HUES6 (cell line): Measurements from ENCODE around the gene AK2.
"Not testable (repeated sequence)": the region's sequence is repeated elsewhere in the genome, so short reads cannot be mapped to it uniquely, and the experiment has no call there.

Experiments
- H3K27ac ChIP-seq: 2 replicates; pipeline ENCODE4 v1.7.0; 2013; ENCODE audit warnings: low read depth, mild to moderate bottlenecking, low read length, inconsistent platforms
- H3K27me3 ChIP-seq: 2 replicates; pipeline ENCODE4 v1.6.1; 2013; ENCODE audit warnings: low read length; ENCODE audit not compliant: control insufficient read depth, insufficient read depth
- H3K36me3 ChIP-seq: 2 replicates; pipeline ENCODE4 v1.6.1; 2013; ENCODE audit warnings: low read length; ENCODE audit not compliant: control insufficient read depth, insufficient read depth
- H3K4me1 ChIP-seq: 2 replicates; pipeline ENCODE4 v1.6.1; 2013; ENCODE audit warnings: low read length; ENCODE audit not compliant: control insufficient read depth, insufficient read depth
- H3K4me3 ChIP-seq: 2 replicates; pipeline ENCODE4 v1.5.1; 2013; ENCODE audit warnings: low read depth, low read length
- H3K9ac ChIP-seq: one replicate; pipeline ENCODE4 v1.6.1; 2013; ENCODE audit warnings: mild to moderate bottlenecking, low read length
- H3K9me3 ChIP-seq: 2 replicates; pipeline ENCODE4 v1.6.1; 2013; ENCODE audit warnings: low read depth, low read length; ENCODE audit not compliant: control insufficient read depth, insufficient read depth

AK2 gene

DNA sequence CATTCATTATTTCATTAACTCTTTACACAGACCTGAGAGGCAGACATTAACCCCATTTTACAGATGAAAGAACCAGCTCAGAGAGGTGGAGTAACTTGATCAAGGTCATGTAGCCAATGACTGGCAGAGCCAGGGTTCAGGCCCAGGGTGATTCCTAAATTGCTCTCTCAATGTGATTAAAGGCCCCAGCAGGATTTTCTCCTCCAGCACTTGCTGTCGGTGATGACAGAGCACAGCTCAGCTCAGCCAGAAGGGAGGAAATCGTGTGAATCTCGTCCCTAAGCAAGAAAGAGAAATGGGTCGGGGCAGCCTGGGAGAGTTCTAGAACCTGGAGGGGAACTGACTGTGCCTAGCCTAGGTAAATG, 52.6 kb downstream of the AK2 start:
- H3K27ac ChIP-seq = no peak overlapping the region
- no peaks in the 10 kb centered on the region for H3K9me3 ChIP-seq
- no peak overlapping the region for H3K9ac ChIP-seq

GRCh38 chr1:32983020-32983419, 53.7 kb downstream of the AK2 start:
- no peaks in the 10 kb centered on the region for H3K9me3 ChIP-seq
- H3K4me1 ChIP-seq = peaks cover 26% of the 10 kb centered on the region
- no peaks in the 10 kb centered on the region for H3K27me3 ChIP-seq
- H3K4me3 ChIP-seq = no peak overlapping the region
- H3K36me3 ChIP-seq = no peaks in the 10 kb centered on the region
- H3K9ac ChIP-seq = no peak overlapping the region
- no peak overlapping the region for H3K27ac ChIP-seq

More for the DNA sequence above, 52.6 kb downstream of the AK2 start:
- H3K4me1 ChIP-seq = peaks cover 30% of the 10 kb centered on the region
- no peak overlapping the region for H3K4me3 ChIP-seq
- no peaks in the 10 kb centered on the region for H3K36me3 ChIP-seq
- no peaks in the 10 kb centered on the region for H3K27me3 ChIP-seq

DNA sequence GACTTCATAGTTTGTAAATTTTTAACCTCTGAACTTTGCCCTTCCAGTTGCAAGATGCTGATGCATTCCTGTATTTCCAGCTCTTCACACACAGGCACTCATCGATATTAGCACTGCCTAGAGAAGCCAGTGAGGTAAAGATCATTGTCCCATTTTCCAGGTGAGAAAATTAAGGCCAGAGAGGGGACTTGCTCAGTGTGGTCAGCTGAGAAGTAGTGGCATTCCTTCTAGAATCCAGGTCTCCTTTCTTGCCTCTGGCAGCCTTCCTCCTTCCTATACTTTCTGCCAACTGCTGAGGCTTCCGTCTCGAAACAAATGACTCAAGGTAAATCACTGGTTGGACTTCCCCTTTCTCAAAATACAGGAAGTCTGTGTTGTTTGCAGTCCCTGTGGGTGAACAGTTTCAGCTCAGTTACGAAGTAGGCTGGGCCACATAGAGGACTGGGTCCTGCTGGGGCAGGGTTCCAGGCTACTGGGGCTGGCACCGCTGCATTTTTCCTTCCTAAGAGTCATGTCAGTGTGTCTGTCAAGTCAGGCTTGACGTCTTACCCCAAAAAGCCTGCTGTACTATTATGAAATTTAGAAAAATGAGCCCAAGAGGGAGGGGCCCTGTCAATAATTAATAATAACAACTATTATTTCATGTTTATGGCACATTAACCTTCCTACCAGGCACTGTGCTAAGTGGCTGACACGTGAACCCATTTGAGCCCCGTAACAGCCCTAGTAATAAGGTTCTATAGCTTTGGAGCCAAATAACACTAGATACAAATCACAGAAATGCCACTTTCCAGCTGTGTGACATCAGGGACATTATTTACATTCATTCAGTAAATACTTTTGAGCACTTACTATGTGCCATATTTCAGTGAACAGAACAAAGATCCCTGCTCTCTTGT, 55.4 kb downstream of the AK2 start:
- no peak overlapping the region for H3K4me3 ChIP-seq
- H3K9me3 ChIP-seq = no peaks in the 10 kb centered on the region
- H3K9ac ChIP-seq = no peak overlapping the region

GRCh38 chr1:32980080-32980479, 56.6 kb downstream of the AK2 start:
- no peak overlapping the region for H3K27ac ChIP-seq
- H3K4me1 ChIP-seq = peaks cover 26% of the 10 kb centered on the region
- H3K36me3 ChIP-seq = no peaks in the 10 kb centered on the region
- no peak overlapping the region for H3K4me3 ChIP-seq
- H3K9me3 ChIP-seq = peaks cover 6% of the 10 kb centered on the region; the same call in 1 of the 2 replicates
- no peak overlapping the region for H3K9ac ChIP-seq
- no peaks in the 10 kb centered on the region for H3K27me3 ChIP-seq

More for the DNA sequence above, 55.4 kb downstream of the AK2 start:
- H3K27ac ChIP-seq = peak overlapping the region; percentile 0; the same call in 1 of the 2 replicates
- no peaks in the 10 kb centered on the region for H3K36me3 ChIP-seq
- peaks cover 26% of the 10 kb centered on the region for H3K4me1 ChIP-seq
- no peaks in the 10 kb centered on the region for H3K27me3 ChIP-seq

DNA sequence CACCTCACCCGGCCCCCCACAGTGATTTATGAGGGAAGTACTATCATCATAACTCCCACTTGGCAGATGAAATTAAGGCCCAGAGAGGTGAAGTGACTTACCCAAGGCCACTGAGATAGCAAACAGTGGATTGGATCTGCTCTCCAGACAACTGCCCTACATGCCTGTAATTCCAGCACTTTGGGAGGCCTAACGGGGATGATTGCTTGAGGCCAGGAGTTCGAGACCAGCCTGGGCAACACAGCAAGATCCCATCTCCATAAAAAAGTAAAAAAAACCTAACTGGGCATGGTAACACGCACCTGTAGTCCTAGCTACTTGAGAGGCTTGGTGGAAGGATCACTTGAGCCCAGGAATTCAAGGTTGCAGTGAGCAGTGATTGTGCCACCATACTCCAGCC, 57.8 kb downstream of the AK2 start:
- Histone ChIP-seq H3K27ac (no peak overlapping the region), H3K27me3 (no peaks in the 10 kb centered on the region), H3K4me1 (peaks cover 16% of the 10 kb centered on the region), H3K36me3 (no peaks in the 10 kb centered on the region), H3K4me3 (no peak overlapping the region), H3K9me3 (peaks cover 6% of the 10 kb centered on the region; the same call in 1 of the 2 replicates), H3K9ac (no peak overlapping the region)

DNA sequence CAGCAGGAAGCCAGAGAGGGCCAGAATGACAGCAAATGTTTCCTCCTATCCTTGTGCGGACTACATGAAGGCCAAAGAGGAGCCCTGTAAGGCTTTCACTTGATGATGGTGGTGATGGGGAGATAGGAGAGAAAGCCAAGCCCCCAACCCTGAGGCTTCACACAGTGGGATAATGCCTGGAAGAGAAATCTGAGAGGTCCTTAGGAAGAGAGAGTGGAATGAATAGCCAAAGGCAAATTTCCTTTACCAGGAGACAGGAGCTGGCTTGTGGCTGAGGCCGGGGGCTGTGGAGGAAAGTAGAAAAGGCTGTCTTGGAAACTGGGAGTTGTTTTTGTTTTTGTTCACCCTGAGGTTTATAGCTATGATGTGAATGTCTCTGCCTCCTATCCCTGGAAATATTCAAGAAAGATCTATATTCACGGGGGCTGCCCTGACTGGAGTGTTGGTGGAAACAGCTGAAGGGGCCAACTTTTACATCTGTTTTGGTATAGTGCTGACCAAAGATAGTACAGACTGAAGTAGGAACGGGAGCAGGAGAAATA, 59.1 kb downstream of the AK2 start:
- Histone ChIP-seq H3K4me1 (peaks cover 16% of the 10 kb centered on the region), H3K4me3 (no peak overlapping the region), H3K27ac (no peak overlapping the region), H3K9me3 (peaks cover 6% of the 10 kb centered on the region; the same call in 1 of the 2 replicates), H3K36me3 (no peaks in the 10 kb centered on the region), H3K27me3 (peaks cover 2% of the 10 kb centered on the region), H3K9ac (no peak overlapping the region)

GRCh38 chr1:32975055-32975454, 61.6 kb downstream of the AK2 start:
- H3K27ac ChIP-seq, H3K9me3 ChIP-seq: not testable (repeated sequence)

GRCh38 chr1:32973458-32973857, 63.2 kb downstream of the AK2 start:
- H3K27ac ChIP-seq, H3K4me1 ChIP-seq, H3K4me3 ChIP-seq, H3K9ac ChIP-seq, H3K9me3 ChIP-seq, H3K36me3 ChIP-seq: not testable (repeated sequence)
- peaks cover 35% of the 10 kb centered on the region for H3K27me3 ChIP-seq

More at GRCh38 chr1:32975055-32975454, 61.6 kb downstream of the AK2 start:
- not testable (repeated sequence) for H3K9ac ChIP-seq, H3K36me3 ChIP-seq, H3K4me3 ChIP-seq, H3K4me1 ChIP-seq
- H3K27me3 ChIP-seq = peaks cover 25% of the 10 kb centered on the region

- no peaks in the 10 kb centered on the region for H3K4me1 ChIP-seq
- H3K9ac ChIP-seq = peak overlapping the region; percentile 8
- no peak overlapping the region for H3K27ac ChIP-seq
- no peaks in the 10 kb centered on the region for H3K36me3 ChIP-seq
- peaks cover 6% of the 10 kb centered on the region; the same call in 1 of the 2 replicates for H3K9me3 ChIP-seq
- peaks cover 41% of the 10 kb centered on the region for H3K27me3 ChIP-seq
- H3K4me3 ChIP-seq = peak overlapping the region; percentile 62
Observed at GRCh38 chr1:32972814-32973428, 63.8 kb downstream of the AK2 start.

DNA sequence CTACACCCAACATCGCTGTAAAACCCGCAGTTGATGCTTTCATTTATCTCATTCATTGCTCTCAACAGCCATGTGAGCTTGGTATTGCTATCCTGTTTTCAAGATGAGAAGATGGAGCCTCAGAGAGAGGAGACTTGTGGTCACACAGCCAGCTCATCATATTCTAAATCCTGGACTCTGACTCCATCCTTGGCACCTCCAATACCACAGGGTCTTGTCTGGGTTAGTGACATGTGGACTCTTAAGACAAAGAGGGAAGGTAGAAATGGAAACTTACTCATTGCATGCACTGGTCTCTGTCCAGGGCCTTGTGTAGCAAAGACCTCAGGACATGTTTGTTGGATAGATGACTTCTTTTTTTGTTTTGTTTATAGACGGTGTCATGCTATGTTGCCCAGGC, 65.1 kb downstream of the AK2 start:
- Histone ChIP-seq H3K4me3 (no peak overlapping the region), H3K9ac (no peak overlapping the region), H3K36me3 (no peaks in the 10 kb centered on the region), H3K27me3 (peaks cover 48% of the 10 kb centered on the region), H3K9me3 (peaks cover 6% of the 10 kb centered on the region; the same call in 1 of the 2 replicates), H3K4me1 (no peaks in the 10 kb centered on the region), H3K27ac (no peak overlapping the region)

GRCh38 chr1:32971156-32971555, 65.5 kb downstream of the AK2 start:
- peaks cover 48% of the 10 kb centered on the region for H3K27me3 ChIP-seq
- no peak overlapping the region for H3K27ac ChIP-seq
- no peaks in the 10 kb centered on the region for H3K36me3 ChIP-seq
- no peaks in the 10 kb centered on the region for H3K4me1 ChIP-seq
- H3K4me3 ChIP-seq = no peak overlapping the region
- peaks cover 6% of the 10 kb centered on the region; the same call in 1 of the 2 replicates for H3K9me3 ChIP-seq
- H3K9ac ChIP-seq = no peak overlapping the region
